Measurements from ENCODE around the gene GALP. TPM values are rescaled to one million over a fixed set of nuclear protein-coding genes. Genes with fewer than 3 reads are reported as not detected.
"Not testable (repeated sequence)": the region's sequence is repeated elsewhere in the genome, so short reads cannot be mapped to it uniquely, and the experiment has no call there.

GALP gene
- total RNA-seq, 2 experiments from 2014 or later = not detected

DNA sequence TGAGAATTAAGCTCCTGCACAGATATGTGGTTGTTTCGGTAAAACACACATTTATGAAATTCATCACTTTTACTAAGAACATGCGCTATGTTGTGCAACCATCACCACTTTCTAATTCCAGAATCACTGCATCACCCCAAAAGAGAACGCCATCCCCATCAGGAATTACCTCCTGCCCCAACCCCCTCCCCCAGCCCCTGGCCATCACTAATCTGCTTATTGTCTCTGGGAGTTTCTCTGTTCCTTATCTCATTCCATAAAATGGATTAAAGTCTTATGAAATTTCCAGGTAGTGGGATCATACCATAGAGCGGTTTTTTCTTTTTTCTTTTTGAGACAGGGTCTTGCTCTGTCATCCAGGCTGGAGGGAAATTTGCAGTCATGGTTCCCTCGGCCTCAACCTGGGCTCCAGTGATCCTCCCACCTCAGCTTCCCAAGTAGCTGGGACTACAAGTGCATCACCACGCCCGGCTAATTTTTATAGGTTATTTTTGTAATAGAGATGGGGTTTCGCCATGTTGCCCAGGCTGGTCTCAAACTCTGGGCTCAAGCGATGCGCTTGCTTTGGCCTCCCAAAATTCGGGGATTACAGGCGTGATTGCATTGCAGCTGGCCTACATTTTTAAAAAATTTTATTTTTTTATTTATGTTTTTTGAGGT is 18.3 kb downstream of the GALP start:
- ChIA-PET POLR2A (no interaction called here), CTCF (no interaction called here)
- Mint-ChIP-seq H3K27me3 (no peaks in the 10 kb centered on the region), H3K4me1 (no peaks in the 10 kb centered on the region), H3K4me3 (no peak overlapping the region), H3K27ac (no peak overlapping the region), H3K9me3 (ENCODE audit: low read depth) (no peaks in the 10 kb centered on the region), H3K36me3 (ENCODE audit: low read depth) (no peaks in the 10 kb centered on the region)
- ATAC-seq (no peak), DNase-seq (no peak)
- intact Hi-C loops (cut with DNase I, micrococcal nuclease) = no loop called here

GRCh38 chr19:56197646-56198045 is 21.8 kb downstream of the GALP start, which contains the start of gene ZSCAN5B:
TSS of gene ZSCAN5B (minus strand) at chr19:56197783. CDS start at chr19:56193052, 4,731 bp downstream.
- H3K36me3 Mint-ChIP-seq (ENCODE audit: low read depth); H3K27me3 Mint-ChIP-seq; POLR2A ChIA-PET; H3K4me3 Mint-ChIP-seq; ATAC-seq; DNase-seq; H3K4me1 Mint-ChIP-seq; H3K27ac Mint-ChIP-seq; H3K9me3 Mint-ChIP-seq (ENCODE audit: low read depth); CTCF ChIA-PET; intact Hi-C loops (cut with DNase I, micrococcal nuclease): not testable (repeated sequence)

GRCh38 chr19:56199687-56200086 is 23.9 kb downstream of the GALP start:
- CTCF ChIA-PET = no interaction called here
- intact Hi-C loops (cut with DNase I, micrococcal nuclease) = no loop called here

GRCh38 chr19:56201973-56202372 is 26.2 kb downstream of the GALP start, which contains the start of gene ZSCAN5C:
TSS of gene ZSCAN5C (plus strand) at chr19:56202273. CDS start at chr19:56205914, 3,641 bp downstream.
- ChIA-PET CTCF (interaction anchor here (0.6 kb wide), 1 partner anchor 1521 kb away, joined by 3 read pairs; no protein-coding TSS in a partner anchor), POLR2A (no interaction called here)
- H3K4me3 Mint-ChIP-seq = no peak within 1 kb of the TSS
- no peaks in the 10 kb centered on the region for H3K9me3 Mint-ChIP-seq (ENCODE audit: low read depth)
- no peaks in the 10 kb centered on the region for H3K4me1 Mint-ChIP-seq
- intact Hi-C loops (cut with DNase I, micrococcal nuclease) = no loop called here
- no peak within 1 kb of the TSS for H3K27ac Mint-ChIP-seq
- no peaks in the 10 kb centered on the region for H3K36me3 Mint-ChIP-seq (ENCODE audit: low read depth)
- DNase-seq = no peak
- ATAC-seq = no peak
- peaks cover 4% of the 10 kb centered on the region for H3K27me3 Mint-ChIP-seq

More at GRCh38 chr19:56199687-56200086, 23.9 kb downstream of the GALP start:
- Mint-ChIP-seq H3K9me3 (ENCODE audit: low read depth) (no peaks in the 10 kb centered on the region), H3K4me3 (no peak overlapping the region), H3K4me1 (no peaks in the 10 kb centered on the region), H3K27me3 (no peaks in the 10 kb centered on the region), H3K36me3 (ENCODE audit: low read depth) (no peaks in the 10 kb centered on the region), H3K27ac (no peak overlapping the region)
- POLR2A ChIA-PET = no interaction called here
- ATAC-seq (no peak), DNase-seq (no peak)

GRCh38 chr19:56207581-56207980 is 31.8 kb downstream of the GALP start:
- H3K27ac Mint-ChIP-seq; intact Hi-C loops (cut with DNase I, micrococcal nuclease); H3K36me3 Mint-ChIP-seq (ENCODE audit: low read depth); POLR2A ChIA-PET; CTCF ChIA-PET; H3K9me3 Mint-ChIP-seq (ENCODE audit: low read depth); DNase-seq; ATAC-seq; H3K27me3 Mint-ChIP-seq; H3K4me3 Mint-ChIP-seq; H3K4me1 Mint-ChIP-seq: not testable (repeated sequence)

DNA sequence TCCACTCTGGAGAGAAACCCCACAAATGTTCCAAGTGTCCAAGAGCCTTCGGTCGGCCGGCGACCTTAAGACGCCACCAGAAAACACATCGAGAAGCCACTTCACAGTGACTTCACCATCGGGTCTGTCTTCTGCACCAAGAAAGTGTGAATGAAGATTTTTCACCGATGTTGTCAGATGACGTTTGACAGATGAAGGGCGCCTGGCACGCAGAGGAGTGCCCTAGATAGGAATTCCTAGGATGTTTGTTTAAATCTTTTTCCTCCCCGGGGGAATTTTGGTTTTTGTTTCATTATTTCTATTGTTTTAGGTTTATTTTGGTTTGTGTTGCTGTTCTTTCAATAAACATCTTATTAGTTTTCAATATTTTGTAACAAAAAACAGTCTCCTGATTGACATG is 33.3 kb downstream of the GALP start:
- H3K36me3 Mint-ChIP-seq (ENCODE audit: low read depth) = no peaks in the 10 kb centered on the region
- peaks cover 11% of the 10 kb centered on the region for H3K27me3 Mint-ChIP-seq
- no peak overlapping the region for H3K27ac Mint-ChIP-seq
- no peak overlapping the region for H3K4me3 Mint-ChIP-seq
- DNase-seq = no peak
- POLR2A ChIA-PET = no interaction called here
- no peak for ATAC-seq
- H3K4me1 Mint-ChIP-seq = no peaks in the 10 kb centered on the region
- intact Hi-C loops (cut with DNase I, micrococcal nuclease) = no loop called here
- CTCF ChIA-PET = interaction anchor here (0.7 kb wide), 1 partner anchor 125 kb away, joined by 3 read pairs; no protein-coding TSS in a partner anchor
- no peaks in the 10 kb centered on the region for H3K9me3 Mint-ChIP-seq (ENCODE audit: low read depth)

DNA sequence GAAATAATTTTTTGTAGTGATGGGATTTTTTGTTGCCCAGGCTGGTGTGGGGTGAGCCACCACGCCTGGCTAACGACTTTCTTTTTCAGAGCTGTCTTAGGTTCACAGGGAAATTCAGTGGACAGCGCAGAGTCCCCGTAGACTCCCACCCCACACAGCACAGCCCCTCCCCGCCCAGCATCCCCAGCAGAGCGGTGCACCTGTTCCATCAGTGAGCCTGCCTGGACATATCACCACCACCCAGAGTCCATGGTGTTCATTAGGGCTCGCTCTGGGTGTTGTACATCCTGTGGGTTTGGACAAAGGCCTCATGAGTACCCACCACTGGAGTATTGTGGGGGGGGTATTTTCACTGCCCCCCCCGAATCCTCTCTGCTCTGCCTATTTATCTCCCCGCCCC is 34.2 kb downstream of the GALP start:
- H3K4me1 Mint-ChIP-seq; H3K36me3 Mint-ChIP-seq (ENCODE audit: low read depth); H3K27ac Mint-ChIP-seq; ATAC-seq; intact Hi-C loops (cut with DNase I, micrococcal nuclease); H3K9me3 Mint-ChIP-seq (ENCODE audit: low read depth); H3K4me3 Mint-ChIP-seq; CTCF ChIA-PET; DNase-seq; POLR2A ChIA-PET: not testable (repeated sequence)
- H3K27me3 Mint-ChIP-seq = peaks cover 15% of the 10 kb centered on the region

DNA sequence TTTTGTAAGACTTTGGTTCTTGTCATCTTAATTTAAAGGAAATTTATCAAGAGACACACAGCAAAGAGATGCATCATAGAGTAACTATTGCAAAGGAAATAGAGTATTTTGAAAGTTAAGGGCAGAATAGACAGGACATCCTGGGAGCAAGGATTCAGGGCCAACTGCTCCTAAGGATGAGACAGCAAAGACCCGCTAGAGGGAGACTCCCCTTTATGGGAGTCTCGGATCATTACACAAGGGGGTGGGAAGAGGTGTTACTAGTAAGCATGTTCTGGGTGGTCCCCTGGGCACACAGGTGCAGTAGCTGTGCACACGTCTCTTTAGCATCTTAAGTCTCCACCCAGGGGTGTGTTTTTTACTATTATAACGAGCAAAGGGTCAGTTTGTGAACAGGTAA is 35.9 kb downstream of the GALP start:
- Mint-ChIP-seq H3K27me3 (peaks cover 19% of the 10 kb centered on the region), H3K4me1 (no peaks in the 10 kb centered on the region), H3K36me3 (ENCODE audit: low read depth) (no peaks in the 10 kb centered on the region), H3K4me3 (no peak overlapping the region), H3K9me3 (ENCODE audit: low read depth) (no peaks in the 10 kb centered on the region), H3K27ac (no peak overlapping the region)
- no peak for ATAC-seq
- ChIA-PET POLR2A (no interaction called here), CTCF (no interaction called here)
- intact Hi-C loops (cut with DNase I, micrococcal nuclease) = no loop called here
- DNase-seq = no peak

- H3K4me3 Mint-ChIP-seq = no peak overlapping the region
- no peaks in the 10 kb centered on the region for H3K9me3 Mint-ChIP-seq (ENCODE audit: low read depth)
- peaks cover 22% of the 10 kb centered on the region for H3K27me3 Mint-ChIP-seq
- ATAC-seq = no peak
- POLR2A ChIA-PET = no interaction called here
- intact Hi-C loops (cut with DNase I, micrococcal nuclease) = no loop called here
- CTCF ChIA-PET = no interaction called here
- H3K4me1 Mint-ChIP-seq = peaks cover 4% of the 10 kb centered on the region
- peak; percentile 10 for DNase-seq
- H3K36me3 Mint-ChIP-seq (ENCODE audit: low read depth) = peaks cover 6% of the 10 kb centered on the region
- no peak overlapping the region for H3K27ac Mint-ChIP-seq
Measured at GRCh38 chr19:56217039-56217949, 41.5 kb downstream of the GALP start.

DNA sequence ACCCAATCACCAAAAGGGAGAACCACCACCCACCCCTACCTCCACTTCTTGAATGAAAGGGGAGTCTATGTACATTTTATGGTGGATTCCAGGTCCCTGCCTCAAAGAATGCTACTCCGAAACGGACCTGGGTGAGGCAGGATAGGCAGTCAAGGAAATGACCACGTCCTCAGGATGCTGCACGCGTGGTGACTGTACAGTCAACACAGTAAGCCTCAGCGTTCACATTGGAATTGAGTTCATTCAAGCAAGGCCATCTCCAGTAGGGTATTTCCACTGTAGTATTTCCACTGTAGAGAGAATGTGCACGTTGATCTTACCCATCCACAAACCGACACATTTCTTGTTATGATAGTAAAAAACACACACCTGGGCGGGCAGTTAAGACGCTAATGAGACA is 43.2 kb downstream of the GALP start:
- no peaks in the 10 kb centered on the region for H3K9me3 Mint-ChIP-seq (ENCODE audit: low read depth)
- peaks cover 11% of the 10 kb centered on the region for H3K36me3 Mint-ChIP-seq (ENCODE audit: low read depth)
- peaks cover 4% of the 10 kb centered on the region for H3K4me1 Mint-ChIP-seq
- H3K27ac Mint-ChIP-seq = no peak overlapping the region
- ATAC-seq (no peak), DNase-seq (no peak)
- CTCF ChIA-PET = interaction anchor here (1.1 kb wide), 1 partner anchor 142 kb away, joined by 3 read pairs; no protein-coding TSS in a partner anchor
- H3K4me3 Mint-ChIP-seq = no peak overlapping the region
- intact Hi-C loops (cut with DNase I, micrococcal nuclease) = no loop called here
- POLR2A ChIA-PET = no interaction called here
- peaks cover 18% of the 10 kb centered on the region for H3K27me3 Mint-ChIP-seq

DNA sequence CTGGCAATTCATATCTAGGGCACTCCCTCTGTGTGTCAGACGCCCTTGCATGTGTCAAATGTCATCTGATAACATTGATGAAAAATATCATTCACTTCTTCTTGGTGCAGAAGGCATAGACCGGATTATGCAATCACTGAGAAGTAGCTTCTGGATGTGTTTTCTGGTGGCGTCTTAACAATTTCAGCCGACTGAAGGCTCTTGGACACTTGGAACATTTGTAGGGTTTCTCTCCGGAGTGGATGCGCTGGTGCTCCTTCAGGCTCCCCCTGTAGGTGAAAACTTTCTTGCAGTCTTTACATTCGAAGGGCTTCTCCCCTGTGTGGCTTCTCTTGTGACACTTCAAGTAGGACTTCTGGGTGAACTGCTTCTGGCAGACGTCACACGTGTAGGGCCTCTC is 45.6 kb downstream of the GALP start:
- H3K27me3 Mint-ChIP-seq; H3K4me1 Mint-ChIP-seq; ATAC-seq; POLR2A ChIA-PET; H3K9me3 Mint-ChIP-seq (ENCODE audit: low read depth); DNase-seq; H3K27ac Mint-ChIP-seq; H3K4me3 Mint-ChIP-seq; intact Hi-C loops (cut with DNase I, micrococcal nuclease): not testable (repeated sequence)
- H3K36me3 Mint-ChIP-seq (ENCODE audit: low read depth) = peaks cover 11% of the 10 kb centered on the region
- CTCF ChIA-PET = interaction anchor here (0.6 to 1.3 kb wide), 2 partner anchors 32 to 75 kb away, joined by 3 read pairs; no protein-coding TSS in a partner anchor

- H3K27ac Mint-ChIP-seq = no peak overlapping the region
- ATAC-seq = no peak
- ChIA-PET CTCF (interaction anchor here (1.3 kb wide), 1 partner anchor 31 kb away, joined by 3 read pairs; no protein-coding TSS in a partner anchor), POLR2A (no interaction called here)
- DNase-seq = no peak
- H3K9me3 Mint-ChIP-seq (ENCODE audit: low read depth) = no peaks in the 10 kb centered on the region
- H3K4me3 Mint-ChIP-seq = no peak overlapping the region
- H3K36me3 Mint-ChIP-seq (ENCODE audit: low read depth) = peaks cover 11% of the 10 kb centered on the region
- intact Hi-C loops (cut with DNase I, micrococcal nuclease) = no loop called here
- H3K4me1 Mint-ChIP-seq = peaks cover 4% of the 10 kb centered on the region
- H3K27me3 Mint-ChIP-seq = peaks cover 6% of the 10 kb centered on the region
Measured at GRCh38 chr19:56221851-56222250, 46.0 kb downstream of the GALP start.

Measured in activated CD4-positive, alpha-beta T cell treated with anti-CD3 and anti-CD28 coated beads for 36 hours (primary cell).